Lower leg skin (tissue), 3 donors: ENCODE results near the gene MSTN.

ENCODE experiments used
- POLR2A ChIP-seq, 2 donors: fragments of 450-650 bp; IDR thresholded peaks; one replicate each; pipeline ENCODE4 v1.6.1; 2016 to 2017; ENCODE audit warnings: antibody characterized with exemption in 2 of 2, mild to moderate bottlenecking in 1 of 2, moderate library complexity in 1 of 2
- TF ChIP-seq, protein P1 (sequence below), 3 donors: fragments of 450-650 bp; IDR thresholded peaks; one replicate each; pipeline ENCODE4 v1.5.1; 2016; ENCODE audit warnings: antibody characterized with exemption in 3 of 3, mild to moderate bottlenecking in 3 of 3, moderate library complexity in 2 of 3

DNA sequence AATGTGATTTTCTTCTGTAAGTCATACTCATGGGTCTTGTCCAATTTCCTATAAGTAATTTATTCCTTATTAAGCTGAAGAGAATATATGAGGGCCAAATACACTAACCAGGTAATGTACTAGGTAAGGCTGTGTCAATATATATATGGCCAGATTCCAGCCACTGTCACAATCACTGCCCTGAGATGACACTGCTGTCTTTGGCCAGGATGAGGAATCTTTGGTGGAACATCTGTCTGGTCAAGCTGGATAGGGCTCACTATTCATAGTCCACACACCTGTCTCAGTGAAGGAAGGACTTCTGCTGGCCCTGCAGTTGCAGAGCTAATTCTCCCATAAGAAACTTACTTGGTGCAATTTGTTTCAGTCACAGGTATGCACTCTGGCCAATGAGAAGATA lies 11.3 kb downstream of the MSTN start:
- TF ChIP-seq, protein P1, sequence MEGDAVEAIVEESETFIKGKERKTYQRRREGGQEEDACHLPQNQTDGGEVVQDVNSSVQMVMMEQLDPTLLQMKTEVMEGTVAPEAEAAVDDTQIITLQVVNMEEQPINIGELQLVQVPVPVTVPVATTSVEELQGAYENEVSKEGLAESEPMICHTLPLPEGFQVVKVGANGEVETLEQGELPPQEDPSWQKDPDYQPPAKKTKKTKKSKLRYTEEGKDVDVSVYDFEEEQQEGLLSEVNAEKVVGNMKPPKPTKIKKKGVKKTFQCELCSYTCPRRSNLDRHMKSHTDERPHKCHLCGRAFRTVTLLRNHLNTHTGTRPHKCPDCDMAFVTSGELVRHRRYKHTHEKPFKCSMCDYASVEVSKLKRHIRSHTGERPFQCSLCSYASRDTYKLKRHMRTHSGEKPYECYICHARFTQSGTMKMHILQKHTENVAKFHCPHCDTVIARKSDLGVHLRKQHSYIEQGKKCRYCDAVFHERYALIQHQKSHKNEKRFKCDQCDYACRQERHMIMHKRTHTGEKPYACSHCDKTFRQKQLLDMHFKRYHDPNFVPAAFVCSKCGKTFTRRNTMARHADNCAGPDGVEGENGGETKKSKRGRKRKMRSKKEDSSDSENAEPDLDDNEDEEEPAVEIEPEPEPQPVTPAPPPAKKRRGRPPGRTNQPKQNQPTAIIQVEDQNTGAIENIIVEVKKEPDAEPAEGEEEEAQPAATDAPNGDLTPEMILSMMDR (IDR thresholded peaks at IDR 0.05): no peak
- no peak for TF ChIP-seq POLR2A (IDR thresholded peaks at IDR 0.05)
